Measurements from ENCODE around the gene ING2. TPM values are rescaled to one million over a fixed set of nuclear protein-coding genes. Genes with fewer than 3 reads are reported as not detected.
"Not testable (repeated sequence)": the region's sequence is repeated elsewhere in the genome, so short reads cannot be mapped to it uniquely, and the experiment has no call there.

The ING2 gene
- polyA plus RNA-seq, 1 donor (not counting 4 experiments of a cell fraction or from before 2014, with no cell fraction given) = 16.1 TPM

GRCh38 chr4:183458005-183458404, 46.9 kb upstream of the ING2 start:
- Histone ChIP-seq H3K9me3 (ENCODE audit: control insufficient read depth, low read depth, low read length) (no peaks in the 10 kb centered on the region), H3K36me3 (ENCODE audit: control insufficient read depth in 2 of 2, extremely low read depth in 1 of 2, insufficient read depth in 2 of 2, low read length in 2 of 2) (peaks cover 0 to 2% of the 10 kb centered on the region in 2 experiments), H3K9me1 (ENCODE audit: control insufficient read depth, extremely low read depth, insufficient read depth, low read length) (no peaks in the 10 kb centered on the region), H4K20me1 (ENCODE audit: control insufficient read depth, extremely low read depth, insufficient read depth, low read length) (no peaks in the 10 kb centered on the region), H3K4me1 (ENCODE audit: control insufficient read depth, extremely low read depth, insufficient read depth, low read length) (no peaks in the 10 kb centered on the region), H3K4me2 (ENCODE audit: control insufficient read depth, extremely low read depth, insufficient read depth, low read depth, low read length) (no peak overlapping the region), H3K4me3 (ENCODE audit: control insufficient read depth in 2 of 3, extremely low read depth in 1 of 3, insufficient read depth in 2 of 3, low read depth in 1 of 3, low read length in 3 of 3) (no peak overlapping the region), H2AFZ (ENCODE audit: control insufficient read depth, low read length) (no peak overlapping the region), H3K27me3 (ENCODE audit: control insufficient read depth, extremely low read depth, insufficient read depth, low read length) (no peaks in the 10 kb centered on the region), H3K27ac (ENCODE audit: control insufficient read depth, insufficient read depth, low read length) (no peak overlapping the region), H3K9ac (ENCODE audit: control insufficient read depth, extremely low read depth, insufficient read depth, low read length) (no peak overlapping the region), H3K79me2 (ENCODE audit: control insufficient read depth, insufficient read depth, low read length) (no peaks in the 10 kb centered on the region)
- FAIRE-seq = no peak
- TF ChIP-seq CTCF (optimal IDR thresholded peaks at IDR 0.05 in 1 of 3, IDR thresholded peaks at IDR 0.05 in 1 of 3, conservative IDR thresholded peaks at IDR 0.05 in 1 of 3; ENCODE audit: extremely low read depth in 1 of 3, insufficient read depth in 2 of 3, low read length in 3 of 3) = no peak
- TF ChIP-seq EZH2 (IDR thresholded peaks at IDR 0.05; ENCODE audit: low read length) = no peak
- DNase-seq (ENCODE audit: low read depth, low spot score) = no peak
- dilution Hi-C loops (cut with MboI; ENCODE audit: extremely low pct_ligation_motif_present, low sequenced_read_pairs) = no loop called here

GRCh38 chr4:183463903-183464619, 40.8 kb upstream of the ING2 start:
- FAIRE-seq; H3K27me3 ChIP-seq (ENCODE audit: control insufficient read depth, extremely low read depth, insufficient read depth, low read length); DNase-seq (ENCODE audit: low read depth, low spot score); H2AFZ ChIP-seq (ENCODE audit: control insufficient read depth, low read length); H3K4me2 ChIP-seq (ENCODE audit: control insufficient read depth, extremely low read depth, insufficient read depth, low read depth, low read length); H3K27ac ChIP-seq (ENCODE audit: control insufficient read depth, insufficient read depth, low read length); dilution Hi-C loops (cut with MboI; ENCODE audit: extremely low pct_ligation_motif_present, low sequenced_read_pairs); H3K36me3 ChIP-seq (ENCODE audit: control insufficient read depth in 2 of 2, extremely low read depth in 1 of 2, insufficient read depth in 2 of 2, low read length in 2 of 2); H3K9me3 ChIP-seq (ENCODE audit: control insufficient read depth, low read depth, low read length); H4K20me1 ChIP-seq (ENCODE audit: control insufficient read depth, extremely low read depth, insufficient read depth, low read length); H3K79me2 ChIP-seq (ENCODE audit: control insufficient read depth, insufficient read depth, low read length); H3K4me3 ChIP-seq (ENCODE audit: control insufficient read depth in 2 of 3, extremely low read depth in 1 of 3, insufficient read depth in 2 of 3, low read depth in 1 of 3, low read length in 3 of 3); H3K9ac ChIP-seq (ENCODE audit: control insufficient read depth, extremely low read depth, insufficient read depth, low read length); H3K9me1 ChIP-seq (ENCODE audit: control insufficient read depth, extremely low read depth, insufficient read depth, low read length): not testable (repeated sequence)
- peaks cover 10% of the 10 kb centered on the region for H3K4me1 ChIP-seq (ENCODE audit: control insufficient read depth, extremely low read depth, insufficient read depth, low read length)

- H3K4me3 ChIP-seq (ENCODE audit: control insufficient read depth in 2 of 3, extremely low read depth in 1 of 3, insufficient read depth in 2 of 3, low read depth in 1 of 3, low read length in 3 of 3); H3K27me3 ChIP-seq (ENCODE audit: control insufficient read depth, extremely low read depth, insufficient read depth, low read length); H3K9me3 ChIP-seq (ENCODE audit: control insufficient read depth, low read depth, low read length); FAIRE-seq; H3K9me1 ChIP-seq (ENCODE audit: control insufficient read depth, extremely low read depth, insufficient read depth, low read length); H3K4me2 ChIP-seq (ENCODE audit: control insufficient read depth, extremely low read depth, insufficient read depth, low read depth, low read length); H4K20me1 ChIP-seq (ENCODE audit: control insufficient read depth, extremely low read depth, insufficient read depth, low read length); H3K79me2 ChIP-seq (ENCODE audit: control insufficient read depth, insufficient read depth, low read length); H3K9ac ChIP-seq (ENCODE audit: control insufficient read depth, extremely low read depth, insufficient read depth, low read length); DNase-seq (ENCODE audit: low read depth, low spot score); H2AFZ ChIP-seq (ENCODE audit: control insufficient read depth, low read length); H3K36me3 ChIP-seq (ENCODE audit: control insufficient read depth in 2 of 2, extremely low read depth in 1 of 2, insufficient read depth in 2 of 2, low read length in 2 of 2); dilution Hi-C loops (cut with MboI; ENCODE audit: extremely low pct_ligation_motif_present, low sequenced_read_pairs); H3K27ac ChIP-seq (ENCODE audit: control insufficient read depth, insufficient read depth, low read length): not testable (repeated sequence)
- H3K4me1 ChIP-seq (ENCODE audit: control insufficient read depth, extremely low read depth, insufficient read depth, low read length) = peaks cover 21% of the 10 kb centered on the region
These were observed 39.0 kb upstream of the ING2 start for GRCh38 chr4:183465879-183466278.

Data from keratinocyte (primary cell).